ENCODE results near the gene TMEM91.

The TMEM91 gene

GRCh38 chr19:41376241-41376997 is at the start of gene TMEM91:
Gene TMEM91 (plus strand): TSS chr19:41376533. CDS start chr19:41378310, 1,777 bp downstream.
- TF ChIP-seq CTCF (IDR thresholded peaks at IDR 0.05) = no peak
- Histone ChIP-seq H3K27me3 (no peaks in the 10 kb centered on the region), H3K27ac (peak within 1 kb of the TSS; percentile 85 to 88), H3K9me3 (no peaks in the 10 kb centered on the region), H3K36me3 (peaks cover 0 to 7% (median 0%) of the 10 kb centered on the region in 3 donors), H3K4me1 (peaks cover 0 to 27% (median 15%) of the 10 kb centered on the region in 4 donors), H3K4me3 (peak within 1 kb of the TSS; percentile 61 to 78)
- peak; percentile 72 to 76 for DNase-seq
- intact Hi-C loops (cut with DNase I; ENCODE audit: low total_unique reads) = no loop called here

DNA sequence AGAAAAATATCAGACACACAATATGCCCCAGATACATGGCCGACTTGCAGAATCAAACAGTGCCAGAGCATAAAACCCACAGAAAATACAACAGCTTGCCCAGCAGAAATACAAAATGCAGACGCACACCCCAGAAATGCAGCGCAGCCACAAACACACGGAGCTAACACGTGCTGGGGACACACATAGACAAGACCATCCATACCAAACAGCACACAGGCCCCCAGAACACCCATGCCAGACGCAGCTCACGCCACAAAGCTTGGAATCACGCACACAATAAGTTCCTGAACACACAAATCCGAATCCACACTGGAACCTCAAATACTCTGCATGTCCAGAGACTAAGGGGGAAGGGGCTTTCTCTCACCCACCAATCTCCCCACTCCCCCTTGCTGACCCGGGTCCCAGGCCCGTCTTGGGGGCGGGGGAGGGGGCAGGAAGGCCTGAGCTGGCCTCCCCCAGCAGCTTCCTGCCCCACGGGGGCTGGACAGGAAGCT is 49.2 kb upstream of the TMEM91 start:
- TF ChIP-seq CTCF (IDR thresholded peaks at IDR 0.05) = no peak
- H3K27me3 ChIP-seq = no peaks in the 10 kb centered on the region
- no peak for DNase-seq
- intact Hi-C loops (cut with DNase I; ENCODE audit: low total_unique reads) = no loop called here
- peak overlapping the region; percentile 89 to 93 for H3K27ac ChIP-seq
- peaks cover 13 to 50% (median 16%) of the 10 kb centered on the region in 3 donors for H3K36me3 ChIP-seq
- no peaks in the 10 kb centered on the region for H3K9me3 ChIP-seq
- peaks cover 0 to 67% (median 60%) of the 10 kb centered on the region in 4 donors for H3K4me1 ChIP-seq
- H3K4me3 ChIP-seq = peak overlapping the region; percentile 2 to 9

DNA sequence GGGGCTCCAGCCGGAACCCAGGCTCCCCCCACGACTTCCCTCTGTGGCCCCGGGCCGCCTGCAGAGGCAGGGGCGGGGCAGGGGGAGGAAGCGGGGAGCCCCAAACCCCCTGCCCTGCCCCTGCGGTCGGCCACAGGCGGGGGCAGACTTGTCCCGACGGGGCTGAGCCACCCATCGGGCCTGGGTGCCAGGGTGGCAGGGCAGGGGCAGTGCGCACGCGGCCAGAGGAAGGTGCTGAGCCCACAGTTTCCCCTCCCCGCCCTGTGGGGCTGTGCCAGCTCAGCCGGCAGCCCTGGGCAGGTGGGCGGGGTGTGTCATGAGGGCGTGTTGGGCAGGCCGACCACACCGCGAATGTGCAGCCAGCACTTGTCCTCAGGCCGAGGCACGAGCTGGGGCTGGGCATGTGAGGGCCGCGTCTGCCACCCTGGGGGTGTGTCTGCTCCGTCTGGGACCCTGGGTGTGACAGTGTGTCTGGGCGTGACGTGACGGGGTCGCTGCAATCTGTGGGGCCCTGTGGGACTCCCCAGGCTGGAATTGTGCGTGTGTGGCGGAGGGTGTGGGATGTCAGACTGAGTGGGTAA is 48.7 kb upstream of the TMEM91 start:
- H3K27me3 ChIP-seq = no peaks in the 10 kb centered on the region
- H3K9me3 ChIP-seq = no peaks in the 10 kb centered on the region
- peak overlapping the region; percentile 2 to 9 for H3K4me3 ChIP-seq
- H3K27ac ChIP-seq = peak overlapping the region; percentile 89 to 93
- TF ChIP-seq CTCF (IDR thresholded peaks at IDR 0.05) = no peak
- peaks cover 0 to 61% (median 55%) of the 10 kb centered on the region in 4 donors for H3K4me1 ChIP-seq
- intact Hi-C loops (cut with DNase I; ENCODE audit: low total_unique reads) = no loop called here
- H3K36me3 ChIP-seq = peaks cover 16 to 49% (median 16%) of the 10 kb centered on the region in 3 donors
- peak; percentile 73 to 87 for DNase-seq

GRCh38 chr19:41328157-41328841 is 48.0 kb upstream of the TMEM91 start:
- peak overlapping the region; percentile 89 to 93 for H3K27ac ChIP-seq
- no peak overlapping the region for H3K4me3 ChIP-seq
- peak in 1 of 2 donors; percentile 34 for DNase-seq

More at GRCh38 chr19:41328157-41328841, 48.0 kb upstream of the TMEM91 start:
- Histone ChIP-seq H3K4me1 (peaks cover 0 to 55% (median 49%) of the 10 kb centered on the region in 4 donors), H3K36me3 (peaks cover 16 to 46% (median 16%) of the 10 kb centered on the region in 3 donors), H3K27me3 (no peaks in the 10 kb centered on the region), H3K9me3 (no peaks in the 10 kb centered on the region)
- intact Hi-C loops (cut with DNase I; ENCODE audit: low total_unique reads) = no loop called here
- TF ChIP-seq CTCF (IDR thresholded peaks at IDR 0.05) = no peak
